T-helper 1 cell (primary cell): ENCODE results near the gene ID2.

ENCODE experiments used
- DNase-seq, 5 donors: peaks; one replicate each; pipeline ENCODE4 v3.0.0-alpha.2; 2012 to 2020

Gene ID2

DNA sequence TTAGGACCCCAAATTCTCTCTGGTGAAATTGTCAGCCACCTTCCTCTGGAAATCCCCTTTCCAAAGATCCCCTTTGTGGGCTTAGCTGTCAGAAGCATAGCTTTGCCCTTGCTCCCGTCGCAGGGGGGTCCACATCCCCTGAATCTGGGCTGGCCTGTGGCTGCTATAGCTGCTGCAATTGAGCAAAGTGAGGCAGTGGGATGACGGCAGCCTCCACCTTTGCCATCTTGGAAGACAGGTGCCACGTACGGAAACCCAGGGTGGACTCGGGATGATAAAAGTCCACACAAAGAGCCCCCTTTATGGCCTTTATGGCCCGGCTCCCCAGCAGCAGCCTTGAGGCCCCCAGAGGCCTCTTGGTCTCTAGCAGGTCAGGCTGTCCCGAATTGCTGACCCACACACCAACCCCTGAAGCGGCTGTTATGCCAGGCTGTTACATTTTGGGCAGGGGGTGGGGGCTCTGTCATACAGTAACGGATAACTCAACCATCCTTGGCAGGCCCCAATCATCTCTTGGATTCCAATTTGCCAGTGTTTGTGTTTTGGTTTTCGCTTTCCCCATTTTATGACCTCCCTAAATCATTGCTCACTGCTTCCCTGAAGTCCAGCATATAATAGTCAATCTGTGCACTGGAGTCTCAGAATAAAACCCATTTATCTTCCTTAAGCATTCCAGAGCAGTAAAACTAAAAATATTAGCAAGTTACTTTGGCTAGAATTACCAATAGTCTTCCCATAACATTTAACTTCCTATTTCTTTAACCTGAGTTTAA, 33.2 kb upstream of the ID2 start:
- DNase-seq, result no peak

DNA sequence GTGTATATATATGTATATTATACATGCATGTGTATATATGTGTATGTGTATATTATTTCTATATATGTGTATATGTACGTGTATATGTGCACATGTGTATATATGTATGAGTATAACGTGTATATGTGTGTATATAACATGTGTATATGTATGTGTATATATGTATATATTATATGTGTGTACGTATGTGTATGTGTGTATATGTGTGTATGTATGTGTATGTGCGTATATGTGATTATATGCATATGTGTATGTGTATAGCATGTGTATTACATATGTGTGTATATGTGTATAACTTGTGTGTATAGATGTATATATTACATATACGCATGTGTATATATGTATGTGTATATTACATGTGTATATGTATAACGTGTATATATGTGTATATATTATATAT, 32.1 kb upstream of the ID2 start:
- DNase-seq, result no peak

DNA sequence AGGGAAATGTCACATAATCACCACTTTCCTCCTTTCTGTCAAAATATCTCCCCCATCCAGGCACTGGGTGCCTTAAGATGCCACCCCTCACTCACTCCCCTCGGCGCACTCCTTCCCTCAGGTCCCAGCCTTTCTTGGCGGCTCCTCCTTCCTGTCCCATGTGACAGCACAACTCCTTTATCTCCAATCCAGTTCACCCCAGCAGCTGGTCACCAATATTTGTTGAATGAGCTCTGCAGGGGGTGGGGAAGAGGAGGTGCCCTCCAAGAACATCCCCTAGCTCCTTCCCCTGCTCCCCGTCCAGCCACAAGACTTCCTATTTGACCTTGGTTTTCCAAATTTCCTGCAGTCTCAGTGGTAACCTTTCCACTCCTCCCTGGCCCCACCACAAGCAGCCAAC, 31.6 kb upstream of the ID2 start:
- no peak for DNase-seq

DNA sequence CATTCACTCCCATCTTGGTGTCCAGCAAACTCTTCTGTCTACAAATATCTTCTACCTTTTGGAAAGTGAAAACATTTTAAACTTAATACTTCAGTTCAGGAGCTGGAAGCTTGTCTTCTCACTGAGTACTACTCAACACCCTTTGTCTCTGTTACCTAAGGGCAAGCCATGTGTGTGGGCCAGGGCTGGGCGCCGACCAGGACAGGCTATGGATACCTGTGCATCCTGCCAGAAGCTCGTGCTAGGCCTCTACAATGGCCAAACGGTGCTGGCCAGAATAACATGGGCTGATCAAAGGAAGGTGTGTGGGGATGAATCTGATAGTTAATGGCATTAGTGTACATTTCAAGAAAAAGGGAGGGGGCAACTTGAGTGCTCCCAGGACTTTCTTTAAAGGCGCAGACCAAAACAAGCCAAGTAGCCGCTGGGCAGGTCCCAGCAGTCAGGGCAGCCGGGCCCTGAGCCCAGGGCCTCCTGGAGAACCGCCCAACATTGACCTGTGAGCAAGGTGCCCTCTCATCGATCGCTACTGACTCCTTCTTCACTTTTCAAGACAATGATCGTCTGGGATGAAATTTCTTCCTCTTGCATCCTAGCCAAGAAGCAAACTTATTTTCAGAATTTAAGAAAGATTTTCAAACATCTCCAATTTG, 29.0 kb upstream of the ID2 start:
- no peak for DNase-seq

DNA sequence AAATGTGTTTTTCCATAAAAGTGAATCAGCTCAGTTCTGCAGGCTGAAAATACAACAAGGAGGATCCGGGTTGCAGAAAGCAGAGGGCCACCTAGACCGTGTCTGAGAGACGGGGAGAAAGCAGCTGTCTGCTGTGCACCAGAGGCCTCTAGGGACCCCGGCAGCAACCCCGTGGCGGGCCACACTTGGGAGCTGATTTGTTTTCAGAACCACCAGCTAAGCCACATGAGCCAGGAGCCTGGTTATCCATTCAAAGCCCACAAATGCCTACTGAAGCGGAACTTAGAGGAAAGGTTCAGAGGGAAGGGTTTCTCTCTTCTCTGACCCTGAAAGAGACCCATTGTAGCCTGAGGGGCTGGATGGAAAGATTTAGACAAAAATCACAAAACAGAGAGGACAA, 28.4 kb upstream of the ID2 start:
- DNase-seq, result no peak

DNA sequence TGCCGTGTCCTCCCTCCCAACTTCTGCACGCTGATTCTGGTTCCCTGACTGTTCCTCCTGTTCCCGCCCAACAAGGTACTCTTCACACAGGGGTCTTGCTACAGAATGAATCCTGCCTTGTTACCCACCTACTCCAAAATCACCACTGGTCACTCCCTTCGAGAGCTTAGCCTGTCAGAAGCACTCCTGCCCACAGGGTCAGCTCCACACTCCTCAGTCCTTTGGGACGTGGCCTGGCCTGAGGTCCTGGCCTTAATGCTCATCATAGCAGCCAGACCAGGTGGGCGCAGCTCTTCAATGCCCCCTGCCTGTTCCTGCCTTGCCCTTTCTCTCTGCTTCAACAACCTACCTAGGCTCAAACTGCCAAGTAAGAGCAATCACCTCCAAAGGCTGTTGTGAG, 27.8 kb upstream of the ID2 start:
- no peak for DNase-seq

DNA sequence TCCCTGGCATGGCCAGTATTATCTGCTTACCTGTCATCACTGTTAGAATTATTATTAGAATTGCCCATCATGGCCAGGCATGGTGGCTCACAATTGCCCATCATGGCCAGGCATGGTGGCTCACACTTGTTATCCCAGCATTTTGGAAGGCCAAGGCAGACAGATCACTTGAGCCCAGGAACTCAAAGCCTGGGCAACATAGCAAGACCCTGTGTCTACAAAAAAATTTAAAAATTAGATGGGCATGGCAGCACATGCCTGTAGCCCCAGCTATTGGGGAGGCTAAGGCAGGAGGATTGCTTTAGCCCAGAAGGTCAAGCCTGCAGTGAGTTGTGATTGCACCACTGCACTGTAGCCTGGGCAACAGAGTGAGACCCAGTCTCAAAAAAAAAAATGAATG, 27.4 kb upstream of the ID2 start:
- no peak for DNase-seq

DNA sequence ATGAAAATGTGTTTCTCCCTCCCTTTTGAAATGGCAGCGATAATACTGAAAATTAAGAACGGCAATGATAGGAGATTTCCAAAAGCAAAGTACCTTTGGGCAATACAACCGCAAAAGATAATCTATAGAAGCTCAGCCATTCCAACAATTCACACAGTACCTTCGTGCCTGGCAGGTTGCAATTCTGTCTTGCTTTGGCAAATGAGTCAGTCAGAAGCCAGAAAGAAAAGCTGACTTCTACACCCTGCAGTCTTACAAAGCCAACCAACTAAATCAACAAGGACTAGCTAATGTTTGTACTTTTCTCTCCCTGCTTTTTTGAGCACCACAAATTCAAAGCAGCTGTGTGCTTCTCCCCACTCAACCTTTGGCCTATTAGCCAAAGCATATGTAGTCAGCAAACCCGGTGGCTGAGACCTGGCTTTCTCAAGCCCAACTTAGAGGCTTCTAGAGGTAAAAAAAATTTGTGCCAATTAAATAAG, 25.7 kb upstream of the ID2 start:
- DNase-seq, result no peak

DNA sequence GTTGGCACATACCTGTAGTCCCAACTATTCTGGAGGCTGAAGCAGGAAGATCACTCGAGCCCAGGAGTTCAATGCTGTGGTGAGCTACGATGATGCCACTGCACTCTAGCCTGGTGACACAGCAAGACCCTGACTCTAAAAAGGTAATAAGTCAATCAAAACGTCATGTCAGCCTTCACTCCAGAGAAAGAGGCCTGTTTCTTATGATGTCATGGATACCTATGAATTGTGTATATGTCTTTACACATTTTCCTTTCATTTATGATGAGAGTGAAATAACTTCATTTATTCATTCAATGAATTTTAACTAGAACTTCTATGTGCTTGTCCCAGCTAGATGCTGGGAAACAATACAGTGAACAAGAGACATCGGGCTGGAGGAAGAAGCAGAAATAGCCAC, 25.0 kb upstream of the ID2 start:
- no peak for DNase-seq

DNA sequence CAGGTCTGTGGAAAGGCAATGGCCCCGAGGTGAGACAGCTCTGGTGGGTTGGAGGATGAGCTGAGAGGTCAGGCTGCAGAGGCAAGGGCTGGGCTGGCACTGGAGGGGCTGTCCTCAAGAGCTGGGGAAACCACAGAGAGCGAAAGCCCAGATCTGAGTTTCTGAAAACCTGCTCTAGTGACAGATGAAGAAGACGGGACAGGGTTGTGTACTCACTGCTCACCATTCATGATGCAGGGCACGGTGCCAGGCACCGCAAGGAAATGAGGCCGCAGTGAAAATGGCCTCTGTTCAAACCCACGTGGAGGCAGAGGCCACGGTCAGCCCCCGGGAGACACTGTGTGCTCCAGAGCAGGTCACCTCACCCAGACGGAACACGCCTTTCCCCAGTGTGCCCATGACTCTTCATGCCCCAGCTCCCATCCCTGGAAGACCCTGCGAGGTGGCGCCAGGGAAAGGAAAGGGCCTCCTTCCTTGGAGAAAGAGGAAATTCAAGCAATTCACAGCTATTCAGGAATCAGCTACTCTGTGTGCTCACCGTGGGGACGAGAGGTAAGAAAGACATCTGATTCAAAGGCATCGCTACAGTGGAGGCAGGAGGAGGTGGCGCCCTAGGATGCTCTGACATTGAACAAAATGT, 24.3 kb upstream of the ID2 start:
- no peak for DNase-seq

DNA sequence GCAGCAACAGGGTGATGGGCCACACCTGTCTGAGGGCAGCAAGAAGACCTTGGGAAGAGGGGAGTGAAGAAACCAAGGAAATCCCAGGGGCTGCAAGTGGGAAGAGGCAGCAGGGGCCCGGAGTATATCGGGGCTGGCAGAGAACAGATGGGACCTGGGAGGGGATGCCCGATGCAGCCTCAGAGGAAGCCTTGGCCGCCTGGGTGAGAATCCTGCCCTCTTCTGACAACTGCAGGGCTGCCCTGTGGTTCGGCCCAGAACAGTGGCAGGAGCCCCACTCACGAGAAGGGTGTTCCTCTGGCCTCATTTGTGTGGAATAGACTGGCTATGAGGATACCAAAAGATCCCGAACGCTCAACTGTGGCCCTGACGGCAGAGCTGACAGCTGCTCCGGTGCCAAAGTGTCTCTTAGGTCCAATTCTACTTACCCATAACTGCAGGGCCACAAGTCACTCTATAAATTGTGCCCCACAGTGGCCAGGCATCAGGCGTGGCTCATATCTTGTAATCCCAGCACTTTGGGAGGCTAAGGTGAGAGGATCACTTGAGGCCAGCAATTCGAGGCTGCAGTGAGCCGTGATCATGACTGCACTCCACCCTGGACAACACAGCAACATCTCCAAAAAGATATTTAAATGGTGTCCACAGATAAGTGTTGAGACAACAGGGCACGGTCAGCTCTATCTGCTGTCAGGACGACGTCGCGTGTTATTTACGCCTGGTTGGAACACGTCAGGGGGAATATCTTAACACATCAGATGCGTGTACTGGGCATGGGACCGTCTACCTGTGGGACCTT, 23.6 kb upstream of the ID2 start:
- no peak for DNase-seq

DNA sequence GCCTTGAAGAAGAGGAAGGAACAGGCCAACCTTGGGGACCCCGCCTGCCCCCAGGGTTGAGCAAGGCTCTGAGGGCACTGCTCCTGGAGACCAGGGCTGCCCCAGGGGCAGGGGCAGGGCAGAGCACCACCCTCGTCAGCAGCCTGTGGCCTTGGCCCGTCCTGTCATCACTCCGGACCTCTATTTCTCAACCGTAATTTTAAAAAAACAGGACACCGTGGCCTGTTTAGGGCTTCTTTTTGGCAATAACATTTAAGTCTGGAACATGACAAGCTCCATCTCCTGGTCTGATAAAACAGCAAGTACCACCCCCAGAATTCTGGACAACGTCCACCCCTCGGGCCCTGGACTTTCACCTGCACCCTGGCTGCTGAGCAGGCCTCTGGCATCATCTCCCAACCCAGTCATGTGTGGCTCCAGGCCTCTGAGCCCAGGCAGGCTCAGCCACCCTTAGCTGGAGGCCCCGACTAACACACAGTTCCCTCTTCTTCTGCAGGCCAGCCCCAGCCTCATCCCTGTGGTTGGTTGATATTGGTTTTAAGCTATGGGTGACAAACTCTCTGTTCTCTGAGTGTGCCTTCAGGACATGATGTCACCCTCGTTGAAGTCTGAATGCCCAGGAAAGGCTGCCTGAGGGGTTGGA, 22.6 kb upstream of the ID2 start:
- no peak for DNase-seq

DNA sequence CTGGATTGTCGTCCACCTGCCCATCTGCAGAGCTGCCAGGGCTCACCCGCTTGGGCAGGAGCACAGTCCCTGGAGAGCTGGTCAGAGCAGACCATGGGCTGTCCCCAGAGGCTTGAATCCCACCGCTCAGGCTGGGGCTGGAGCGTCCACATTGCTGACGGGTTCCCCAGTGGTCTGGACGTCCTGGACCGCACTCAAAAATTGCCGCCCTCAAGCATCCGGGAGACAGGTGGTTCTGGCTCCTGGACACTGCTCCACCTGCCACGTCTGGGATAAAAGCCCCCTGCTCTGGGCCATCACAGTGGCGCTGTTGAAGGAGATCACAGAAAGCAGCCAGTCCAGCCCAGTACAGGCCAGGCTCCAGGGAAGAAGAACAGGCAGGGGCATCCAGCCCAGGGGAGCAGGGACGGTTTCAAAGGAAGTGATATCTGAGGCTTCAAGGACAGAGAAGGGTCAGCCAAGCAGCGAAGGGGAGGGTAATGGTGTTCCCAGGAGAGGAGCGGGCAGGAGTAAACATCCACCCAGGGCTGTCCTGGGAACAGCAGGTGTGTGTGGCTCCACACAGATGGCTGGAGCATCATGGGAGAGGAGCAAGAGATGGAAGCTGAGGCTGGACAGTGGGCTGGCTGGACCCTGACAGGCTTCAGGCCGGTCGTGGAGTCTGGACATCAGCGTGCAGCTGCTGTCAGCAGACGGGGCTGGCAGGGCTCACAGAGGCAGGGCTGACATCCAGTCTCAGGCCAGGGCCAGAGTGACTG, 21.9 kb upstream of the ID2 start:
- DNase-seq, result no peak

DNA sequence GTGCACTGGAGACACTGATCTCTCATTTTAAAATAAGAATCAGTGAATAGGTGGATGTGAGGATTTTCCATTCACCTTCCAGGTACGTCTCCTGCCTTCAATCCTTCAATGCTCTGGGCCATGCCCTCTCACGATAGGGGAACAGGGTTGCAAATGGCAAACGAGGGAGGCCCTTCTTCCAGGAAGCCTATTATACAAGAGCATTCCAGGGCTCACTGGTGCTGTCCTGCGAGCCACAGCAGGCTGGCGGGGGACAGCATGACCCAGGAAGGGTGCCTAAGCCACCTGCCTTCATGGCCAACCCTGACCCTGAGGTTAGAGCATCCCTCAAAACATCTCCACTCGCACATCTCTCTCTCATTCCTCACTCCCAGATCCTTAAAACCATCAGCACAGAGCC, 20.6 kb upstream of the ID2 start:
- DNase-seq, result no peak

DNA sequence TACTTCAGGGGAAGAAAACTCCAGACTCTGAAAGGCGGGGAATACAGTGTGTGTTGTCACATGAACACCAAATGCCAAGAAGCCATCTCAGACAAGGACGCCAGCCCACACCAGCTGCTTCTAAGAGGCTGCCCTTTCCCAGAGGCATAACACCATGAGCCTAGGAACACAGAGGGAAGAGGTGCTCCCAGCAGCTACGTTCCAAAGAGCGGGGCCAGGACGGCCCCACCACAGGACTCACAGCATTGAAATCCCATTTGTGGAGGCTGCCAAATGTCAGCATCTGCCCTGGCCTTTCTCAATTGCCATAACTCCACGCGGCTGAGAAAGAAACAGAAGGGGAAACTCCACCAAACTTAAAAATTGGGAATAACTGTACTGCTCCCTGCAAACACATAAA, 20.1 kb upstream of the ID2 start:
- no peak for DNase-seq

DNA sequence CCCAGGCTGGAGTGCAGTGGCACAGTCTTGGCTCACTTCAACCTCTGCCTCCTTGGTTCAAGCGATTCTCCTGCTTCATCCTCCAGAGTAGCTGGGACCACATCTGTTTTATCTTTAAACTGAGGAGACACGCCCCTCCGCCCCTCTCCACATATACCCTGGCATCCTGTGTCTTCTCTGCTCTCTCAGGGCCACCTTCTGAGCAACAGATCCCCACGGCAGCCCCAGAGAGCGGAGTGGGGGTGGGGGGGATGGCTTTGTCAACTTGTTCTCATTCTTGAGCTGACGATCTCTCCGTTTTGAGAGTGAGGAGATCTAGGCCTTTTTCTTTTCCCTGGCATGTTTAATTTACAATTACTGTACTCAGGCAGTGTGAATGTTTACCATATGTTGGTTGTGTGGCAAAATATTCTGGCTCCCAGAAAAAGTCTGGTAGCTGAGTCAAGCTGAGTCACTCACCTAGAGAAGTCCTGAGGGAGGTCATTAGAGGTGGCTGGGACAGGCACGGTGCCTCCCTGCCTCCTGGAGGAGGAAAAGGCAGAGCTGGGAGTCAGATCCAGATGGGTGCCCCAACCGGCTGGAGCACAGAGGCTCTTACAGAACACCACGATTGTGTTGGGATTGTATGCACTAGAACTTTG, 19.5 kb upstream of the ID2 start:
- DNase-seq, result no peak

DNA sequence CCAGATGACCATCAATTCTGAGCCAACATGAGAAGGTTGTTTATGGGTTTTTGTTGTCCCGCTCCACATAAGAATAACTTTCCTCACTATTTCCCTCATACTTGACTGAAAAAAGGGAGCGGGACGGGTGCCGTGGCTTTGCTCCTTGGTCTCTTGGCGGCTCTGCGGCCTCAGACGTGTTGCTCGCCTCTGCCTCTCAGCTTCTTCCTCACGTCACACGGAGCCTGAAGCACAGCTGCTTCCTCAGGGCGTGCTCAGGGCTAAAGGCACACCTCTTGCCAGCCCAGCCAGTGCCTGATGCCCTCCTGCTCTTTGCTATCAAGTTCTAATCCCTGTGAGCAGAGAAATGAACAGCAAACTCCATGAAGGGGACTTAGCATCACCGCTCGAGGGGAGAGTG, 17.9 kb upstream of the ID2 start:
- no peak for DNase-seq

DNA sequence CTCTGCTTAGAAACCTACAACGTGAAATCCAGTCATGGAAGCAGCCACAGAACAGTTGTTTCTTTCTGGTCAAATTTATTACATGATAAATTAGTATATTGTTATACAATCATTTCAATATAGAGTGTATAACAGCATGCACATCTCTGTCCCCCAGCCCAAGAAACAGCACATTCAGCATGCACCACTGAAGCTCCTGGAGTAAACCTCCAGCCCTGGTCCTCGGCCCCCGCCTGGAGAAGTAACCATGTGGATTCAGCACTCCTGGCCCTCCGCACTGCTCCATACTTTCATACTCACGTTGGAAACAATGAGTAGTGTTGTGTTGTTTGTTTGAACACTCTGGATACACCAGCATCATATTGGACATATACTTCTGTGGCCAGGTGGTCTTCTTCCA, 15.3 kb upstream of the ID2 start:
- no peak for DNase-seq

DNA sequence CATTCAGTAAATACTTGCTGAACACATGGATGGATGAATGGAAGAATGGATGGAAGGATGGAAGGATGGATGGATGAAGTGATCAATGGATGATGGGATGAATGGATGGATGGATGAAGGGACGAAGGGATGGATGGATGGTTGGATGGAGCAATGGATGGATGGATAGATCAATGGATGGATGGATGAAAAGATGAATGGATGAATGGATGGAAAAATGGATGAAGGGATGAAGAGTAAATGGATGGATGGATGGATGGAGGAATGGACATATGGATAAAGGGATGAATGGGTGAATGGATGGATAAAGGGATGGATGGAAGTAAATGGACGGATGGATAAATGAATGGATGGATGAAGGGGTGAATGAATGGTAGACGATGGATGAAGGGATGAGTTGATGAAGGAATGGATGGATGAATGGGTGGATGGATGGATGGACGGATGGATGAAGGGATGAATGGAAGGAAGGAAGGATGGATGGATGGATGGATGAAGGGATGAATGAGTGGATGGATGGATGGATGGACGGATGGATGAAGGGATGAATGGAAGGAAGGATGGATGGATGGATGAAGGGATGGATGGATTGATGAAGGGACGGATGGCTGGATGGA, 13.9 kb upstream of the ID2 start:
- DNase-seq, result no peak

DNA sequence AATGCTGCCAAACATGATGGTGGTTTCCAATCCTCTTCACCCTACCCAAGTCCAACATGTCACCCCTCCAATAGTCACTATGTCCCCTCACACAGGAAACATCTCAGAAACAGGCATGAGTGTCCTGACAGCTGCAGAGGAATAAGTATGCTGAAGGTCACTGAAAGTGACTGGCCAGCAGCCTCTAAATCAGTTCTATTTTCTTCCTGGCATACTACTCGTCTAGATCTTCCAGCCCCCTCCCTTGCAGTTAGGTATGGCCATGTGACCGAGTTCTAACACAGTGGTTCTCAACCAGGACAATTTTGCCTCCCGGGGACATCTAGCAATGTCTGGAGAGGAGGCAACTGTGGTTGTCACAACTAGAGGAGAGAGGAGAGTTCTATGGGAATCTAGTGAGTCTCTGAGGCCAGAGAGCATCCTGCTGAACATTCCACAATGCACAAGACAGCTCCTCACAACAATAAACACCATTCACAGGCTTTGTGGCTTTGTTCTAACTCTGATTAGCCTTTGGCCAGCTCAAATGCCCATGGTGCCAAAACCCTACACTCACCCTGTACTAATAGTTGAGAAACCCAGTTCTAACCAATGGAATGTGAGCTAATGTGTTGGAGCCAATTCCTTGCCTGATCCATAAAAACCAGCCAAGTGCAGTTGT, 12.6 kb upstream of the ID2 start:
- no peak for DNase-seq

DNA sequence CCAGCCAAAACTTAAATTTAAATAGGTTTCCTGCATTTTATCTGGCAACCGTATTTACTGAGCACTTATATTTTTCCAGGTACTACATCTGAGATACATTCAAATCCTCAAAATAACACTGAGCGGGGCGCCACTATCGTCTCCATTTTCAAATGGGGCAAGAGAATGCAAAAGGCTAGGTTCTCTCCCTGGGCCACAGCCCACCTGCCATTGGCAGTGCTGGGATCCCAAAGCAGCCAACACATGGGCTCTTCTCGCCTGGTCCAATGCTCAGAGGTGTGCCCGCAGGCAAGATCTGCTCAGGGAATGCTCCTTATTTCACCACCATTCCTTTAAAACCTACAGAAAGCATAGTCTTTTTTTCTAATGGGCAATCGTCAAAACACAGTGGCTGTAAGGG, 11.3 kb upstream of the ID2 start:
- DNase-seq, result no peak
